Measurements from ENCODE around the gene RAD9B. TPM values are rescaled to one million over a fixed set of nuclear protein-coding genes. Genes with fewer than 3 reads are reported as not detected.

Gene RAD9B
- total and polyA plus RNA-seq, 2 of the 13 experiments (the other 11 are each of a cell fraction or from before 2014, with no cell fraction given), result 0.05 to 0.38 TPM

DNA sequence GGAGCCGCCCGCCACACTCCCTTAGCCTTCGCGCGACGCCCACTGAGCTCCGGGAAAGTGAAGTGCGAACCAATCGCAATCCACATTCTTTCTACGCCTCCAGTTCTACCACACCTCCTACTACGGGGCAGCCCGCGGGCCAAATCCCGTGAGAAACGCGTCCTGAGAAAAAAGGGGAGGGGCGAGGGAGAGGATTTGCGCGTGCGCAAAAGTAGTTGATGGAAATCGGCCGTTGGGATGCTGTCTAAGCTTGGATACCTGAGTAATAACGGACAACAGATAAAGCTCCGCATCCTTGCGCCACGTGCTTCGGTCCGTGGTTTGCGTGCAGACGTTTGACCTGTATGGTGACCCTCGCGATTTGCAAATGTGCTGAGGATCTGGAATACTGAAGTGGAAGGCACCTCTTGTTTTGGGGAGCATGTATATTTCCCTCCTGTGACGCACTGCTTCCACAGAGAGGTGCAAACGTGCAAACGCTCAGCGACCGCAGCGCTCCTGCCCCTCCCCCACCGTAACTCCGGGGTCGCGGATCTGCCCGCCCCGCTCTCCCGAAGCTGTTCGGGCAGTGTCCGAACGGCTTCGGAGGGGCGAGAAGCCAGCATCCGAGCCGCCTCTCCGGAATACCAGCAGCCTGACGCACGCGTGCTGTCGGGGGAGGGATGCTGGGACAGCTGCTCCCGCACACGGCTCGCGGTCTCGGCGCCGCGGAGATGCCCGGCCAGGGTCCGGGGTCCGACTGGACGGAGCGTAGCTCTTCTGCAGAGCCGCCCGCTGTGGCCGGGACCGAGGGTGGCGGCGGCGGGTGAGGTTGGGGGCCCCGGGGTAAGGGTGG is 33.7 kb upstream of the RAD9B start, which contains the start of the genes FAM216A and GPN3 (continued):
- TF ChIP-seq ZNF687 (CRISPR knock-in tag; IDR thresholded peaks at IDR 0.05) (peak; percentile 95), HNF1A (IDR thresholded peaks at IDR 0.05; ENCODE audit: low read depth) (no peak), HNF1A (CRISPR knock-in tag; IDR thresholded peaks at IDR 0.05; ENCODE audit: borderline replicate concordance) (peak; percentile 66; the same call in 1 of the 2 replicates), TOPORS (CRISPR knock-in tag; IDR thresholded peaks at IDR 0.05) (peak; percentile 74; the same call in 1 of the 2 replicates), PRDM15 (CRISPR knock-in tag; IDR thresholded peaks at IDR 0.05) (no peak; the same call in 1 of the 2 replicates), SMC3 (IDR thresholded peaks at IDR 0.05; ENCODE audit: low read length) (no peak), KDM1A (CRISPR knock-in tag; IDR thresholded peaks at IDR 0.05) (0 out of 2 replicates have a peak, but pooled peaks have one; percentile 6), GPN1 (CRISPR knock-in tag; IDR thresholded peaks at IDR 0.05; ENCODE audit: borderline replicate concordance) (0 out of 2 replicates have a peak, but pooled peaks have one; percentile 15)
- TF ChIP-seq, protein P1, sequence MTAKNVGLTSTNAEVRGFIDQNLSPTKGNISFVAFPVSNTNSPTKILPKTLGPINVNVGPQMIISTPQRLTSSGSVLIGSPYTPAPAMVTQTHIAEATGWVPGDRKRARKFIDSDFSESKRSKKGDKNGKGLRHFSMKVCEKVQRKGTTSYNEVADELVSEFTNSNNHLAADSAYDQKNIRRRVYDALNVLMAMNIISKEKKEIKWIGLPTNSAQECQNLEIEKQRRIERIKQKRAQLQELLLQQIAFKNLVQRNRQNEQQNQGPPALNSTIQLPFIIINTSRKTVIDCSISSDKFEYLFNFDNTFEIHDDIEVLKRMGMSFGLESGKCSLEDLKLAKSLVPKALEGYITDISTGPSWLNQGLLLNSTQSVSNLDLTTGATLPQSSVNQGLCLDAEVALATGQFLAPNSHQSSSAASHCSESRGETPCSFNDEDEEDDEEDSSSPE (CRISPR knock-in tag; IDR thresholded peaks at IDR 0.05), result peak; percentile 91
- TF ChIP-seq, protein P2, sequence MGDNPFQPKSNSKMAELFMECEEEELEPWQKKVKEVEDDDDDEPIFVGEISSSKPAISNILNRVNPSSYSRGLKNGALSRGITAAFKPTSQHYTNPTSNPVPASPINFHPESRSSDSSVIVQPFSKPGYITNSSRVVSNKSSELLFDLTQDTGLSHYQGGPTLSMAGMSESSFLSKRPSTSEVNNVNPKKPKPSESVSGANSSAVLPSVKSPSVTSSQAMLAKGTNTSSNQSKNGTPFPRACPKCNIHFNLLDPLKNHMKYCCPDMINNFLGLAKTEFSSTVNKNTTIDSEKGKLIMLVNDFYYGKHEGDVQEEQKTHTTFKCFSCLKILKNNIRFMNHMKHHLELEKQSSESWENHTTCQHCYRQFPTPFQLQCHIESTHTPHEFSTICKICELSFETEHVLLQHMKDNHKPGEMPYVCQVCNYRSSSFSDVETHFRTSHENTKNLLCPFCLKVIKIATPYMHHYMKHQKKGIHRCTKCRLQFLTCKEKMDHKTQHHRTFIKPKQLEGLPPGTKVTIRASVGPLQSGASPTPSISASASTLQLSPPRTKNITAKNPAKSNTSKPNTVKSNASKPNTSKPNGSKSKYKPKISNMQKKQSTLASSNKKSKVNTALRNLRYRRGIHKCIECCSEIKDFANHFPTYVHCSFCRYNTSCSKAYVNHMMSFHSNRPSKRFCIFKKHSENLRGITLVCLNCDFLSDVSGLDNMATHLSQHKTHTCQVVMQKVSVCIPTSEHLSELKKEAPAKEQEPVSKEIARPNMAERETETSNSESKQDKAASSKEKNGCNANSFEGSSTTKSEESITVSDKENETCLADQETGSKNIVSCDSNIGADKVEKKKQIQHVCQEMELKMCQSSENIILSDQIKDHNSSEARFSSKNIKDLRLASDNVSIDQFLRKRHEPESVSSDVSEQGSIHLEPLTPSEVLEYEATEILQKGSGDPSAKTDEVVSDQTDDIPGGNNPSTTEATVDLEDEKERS (CRISPR knock-in tag; IDR thresholded peaks at IDR 0.05), result no peak

Data from HepG2 (cell line).